Endothelial cell of umbilical vein (primary cell): Measurements from ENCODE around the gene LRFN2. TPM values are rescaled to one million over a fixed set of nuclear protein-coding genes. Genes with fewer than 3 reads are reported as not detected.

Experiments
- BruUV-seq: library from RNA; stranded (reverse); fragments of 400-500 nt; replicated peaks from 2 replicates; lab custom pipeline; 2021; lab: Mats Ljungman, UMichigan
- CTCF ChIA-PET: fragments of 300-600, 350-600 bp; sonication (Branson Sonifier 250); formaldehyde crosslinking; loops from one replicate; lab custom pipeline; 2021; ENCODE audit warnings: antibody characterized with exemption, inconsistent platforms; lab: Charles Lee
- POLR2A ChIA-PET: fragments of 300-600, 350-600 bp; sonication (Branson Sonifier 250); formaldehyde crosslinking; loops from one replicate; lab custom pipeline; 2021; ENCODE audit warnings: antibody characterized with exemption, inconsistent platforms; lab: Charles Lee
- DNase-seq: peaks from one replicate; pipeline ENCODE4 v3.0.0-alpha.2; 2011; ENCODE audit warnings: low read depth, low spot score
- FAIRE-seq: peaks from 2 replicates; lab custom pipeline; 2011; peaks lifted over from hg19 to GRCh38; lab: Jason Lieb, UNC
- H2AFZ ChIP-seq: 2 replicates; pipeline ENCODE4 v1.6.0; 2012; ENCODE audit warnings: low read depth, low read length, control low read depth, inconsistent platforms
- H3K27ac ChIP-seq: 2 replicates; pipeline ENCODE4 v1.5.1; 2011; ENCODE audit warnings: low read depth, mild to moderate bottlenecking, control low read depth, low read length, moderate library complexity; ENCODE audit not compliant: insufficient read depth
- H3K27me3 ChIP-seq, 2 experiments: 2 replicates each; pipeline versions ENCODE4 v1.6.0 to v1.6.1; 2011; ENCODE audit warnings: low read length in 2 of 2, mixed read lengths in 1 of 2; ENCODE audit not compliant: control insufficient read depth in 2 of 2, insufficient read depth in 2 of 2
- H3K36me3 ChIP-seq, 2 experiments: 2 replicates in 1 of 2; 3 replicates in 1 of 2; pipeline ENCODE4 v1.5.1; 2011; ENCODE audit warnings: low read length in 2 of 2, mild to moderate bottlenecking in 1 of 2, moderate library complexity in 1 of 2; ENCODE audit not compliant: control insufficient read depth in 2 of 2, insufficient read depth in 2 of 2; ENCODE audit errors: extremely low read depth in 1 of 2
- H3K4me1 ChIP-seq: 3 replicates; pipeline ENCODE4 v1.5.1; 2011; ENCODE audit warnings: mild to moderate bottlenecking, low read length; ENCODE audit not compliant: control insufficient read depth, insufficient read depth; ENCODE audit errors: extremely low read depth
- H3K4me2 ChIP-seq: 2 replicates; pipeline ENCODE4 v1.6.1; 2011; ENCODE audit warnings: low read length, control low read depth, mixed read lengths; ENCODE audit not compliant: insufficient read depth
- H3K4me3 ChIP-seq, 3 experiments: fragments of 200-600 bp in 1 of 3; sonication (generic), shearing (Covaris generic) in 1 of 3; replicated peaks in 1 of 3; 2 replicates each; pipeline ENCODE4 v1.5.1; 2011 to 2016; ENCODE audit warnings: control low read depth in 3 of 3, low read length in 3 of 3, mild to moderate bottlenecking in 2 of 3, inconsistent platforms in 1 of 3, low read depth in 1 of 3, moderate library complexity in 1 of 3; ENCODE audit not compliant: insufficient read depth in 1 of 3
- H3K79me2 ChIP-seq: 2 replicates; pipeline ENCODE4 v1.6.0; 2012; ENCODE audit warnings: low read length, inconsistent platforms; ENCODE audit not compliant: control insufficient read depth, insufficient read depth
- H3K9ac ChIP-seq: replicated peaks from 2 replicates; pipeline ENCODE3; 2011; ENCODE audit warnings: low read length, control low read depth; ENCODE audit not compliant: insufficient read depth; ENCODE audit errors: extremely low read depth
- H3K9me1 ChIP-seq: replicated peaks from 3 replicates; pipeline ENCODE4 v1.6.0; 2011; ENCODE audit warnings: mild to moderate bottlenecking, low read length; ENCODE audit not compliant: control insufficient read depth, insufficient read depth; ENCODE audit errors: extremely low read depth
- H3K9me3 ChIP-seq: replicated peaks from 2 replicates; pipeline ENCODE4 v1.5.1; 2012; ENCODE audit warnings: low read length, inconsistent platforms; ENCODE audit not compliant: control insufficient read depth, insufficient read depth
- H4K20me1 ChIP-seq: replicated peaks from 2 replicates; pipeline ENCODE3; 2011; ENCODE audit warnings: mild to moderate bottlenecking, low read length; ENCODE audit not compliant: control insufficient read depth, insufficient read depth; ENCODE audit errors: extremely low read depth
- EZH2 ChIP-seq: IDR thresholded peaks from 2 replicates; pipeline ENCODE4 v1.6.1; 2012; ENCODE audit warnings: borderline replicate concordance, low read depth, mild to moderate bottlenecking, moderate library complexity, low read length, inconsistent platforms; ENCODE audit not compliant: severe bottlenecking
- GATA2 ChIP-seq: IDR thresholded peaks from 2 replicates; pipeline ENCODE4 v1.7.0; 2011; ENCODE audit warnings: low read depth, mild to moderate bottlenecking, moderate library complexity, mixed read lengths, low read length; ENCODE audit not compliant: insufficient read length, insufficient read depth
- JUN ChIP-seq: IDR thresholded peaks from 2 replicates; pipeline ENCODE4 v1.6.1; 2011; ENCODE audit warnings: borderline replicate concordance, low read depth; ENCODE audit not compliant: insufficient read length, insufficient read depth
- dilution Hi-C: fragments of 300-500 bp; cut with MboI; formaldehyde crosslinking; loops from one replicate; pipeline ENCODE4 v1.15.0; 2019; ENCODE audit warnings: low sequenced_read_pairs; ENCODE audit not compliant: extremely low pct_ligation_motif_present
- intact Hi-C: fragments of 100-400 bp; cut with micrococcal nuclease; formaldehyde crosslinking; loops from one replicate; pipeline ENCODE4 v1.10.0; 2022
- polyA plus RNA-seq, 4 experiments: library from polyadenylated mRNA; depleted of rRNA in 3 of 4; stranded (reverse) in 3 of 4; unstranded in 1 of 4; fragments of >200 nt; gene quantifications; 2 replicates each; pipeline versions ENCODE4 v1.2.1 to v1.2.3, GENCODE V29; 2011 to 2012; ENCODE audit warnings: missing spikeins in 1 of 4
- total RNA-seq: library from RNA; stranded (reverse); gene quantifications from 2 replicates; pipeline ENCODE4 v1.2.3, GENCODE V29; 2021
- TF ChIP-seq, protein P1 (sequence below): IDR thresholded peaks from 2 replicates; pipeline ENCODE4 v1.6.1; 2011; ENCODE audit not compliant: insufficient read depth, insufficient read length

LRFN2 gene
- total and polyA plus RNA-seq, 2 donors (not counting 3 experiments of a cell fraction or from before 2014, with no cell fraction given): not detected

DNA sequence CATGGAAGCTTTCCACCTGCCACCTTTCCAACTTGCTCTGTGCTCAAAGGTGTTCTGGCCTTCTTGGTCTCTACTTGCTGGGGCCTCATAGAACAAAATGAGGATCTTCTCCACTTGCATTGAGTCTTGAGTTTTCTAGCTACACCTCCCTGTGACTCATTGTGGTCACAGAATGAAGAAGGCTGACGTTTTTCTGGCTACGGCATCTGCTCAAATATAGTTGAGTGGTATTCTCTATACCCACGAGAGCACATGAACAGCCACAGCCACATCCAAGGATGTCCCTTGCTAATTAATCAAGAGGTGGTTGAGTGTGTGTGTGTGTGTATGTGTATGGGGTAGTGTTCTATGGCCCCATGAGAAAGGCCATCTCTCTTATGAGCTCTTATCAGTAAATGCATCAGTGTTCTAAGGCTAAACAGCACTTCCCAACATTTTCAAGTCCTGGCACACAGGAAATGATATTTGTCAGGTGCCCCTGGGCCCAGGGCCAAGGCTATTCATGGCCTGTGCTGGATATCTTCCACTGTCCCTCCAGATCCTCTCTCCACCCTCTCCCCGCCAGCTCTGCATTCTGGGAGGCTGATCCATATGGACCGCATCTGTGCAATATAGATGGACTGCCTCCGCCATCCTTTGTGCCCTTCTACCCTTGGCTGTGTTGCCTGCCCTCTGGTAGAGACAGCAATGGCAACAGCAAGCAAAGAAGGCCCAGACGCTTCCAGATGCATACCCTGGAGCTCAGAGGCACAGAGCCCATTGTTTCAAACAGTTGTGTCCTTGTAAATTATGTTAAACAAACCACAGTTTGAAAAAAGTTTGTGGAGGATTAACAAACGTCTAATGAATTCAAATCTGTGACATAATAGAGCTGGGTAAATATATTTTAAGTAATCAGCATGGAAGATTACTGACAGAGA, 150.2 kb downstream of the LRFN2 start:
- DNase-seq (no peak), FAIRE-seq (no peak)
- H3K4me3 ChIP-seq: no peak overlapping the region
- POLR2A ChIA-PET: no interaction called here
- H4K20me1 ChIP-seq: no peaks in the 10 kb centered on the region
- H3K4me2 ChIP-seq: no peak overlapping the region
- no peak overlapping the region for H3K9ac ChIP-seq
- no peaks in the 10 kb centered on the region for H3K79me2 ChIP-seq
- H3K36me3 ChIP-seq: no peaks in the 10 kb centered on the region
- H3K27ac ChIP-seq: no peak overlapping the region
- no peaks in the 10 kb centered on the region for H3K4me1 ChIP-seq
- CTCF ChIA-PET: interaction anchor here (1.2 kb wide), 1 partner anchor 409 kb away, joined by 3 read pairs; no protein-coding TSS in a partner anchor
- dilution Hi-C loops (no loop called here), intact Hi-C loops (no loop called here)
- no peaks in the 10 kb centered on the region for H3K9me3 ChIP-seq
- H2AFZ ChIP-seq: no peak overlapping the region
- TF ChIP-seq GATA2 (no peak), EZH2 (no peak), JUN (no peak)
- TF ChIP-seq, protein P1, sequence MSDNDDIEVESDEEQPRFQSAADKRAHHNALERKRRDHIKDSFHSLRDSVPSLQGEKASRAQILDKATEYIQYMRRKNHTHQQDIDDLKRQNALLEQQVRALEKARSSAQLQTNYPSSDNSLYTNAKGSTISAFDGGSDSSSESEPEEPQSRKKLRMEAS: no peak
- BruUV-seq: no TSS peak
- no peaks in the 10 kb centered on the region for H3K27me3 ChIP-seq
- no peaks in the 10 kb centered on the region for H3K9me1 ChIP-seq

DNA sequence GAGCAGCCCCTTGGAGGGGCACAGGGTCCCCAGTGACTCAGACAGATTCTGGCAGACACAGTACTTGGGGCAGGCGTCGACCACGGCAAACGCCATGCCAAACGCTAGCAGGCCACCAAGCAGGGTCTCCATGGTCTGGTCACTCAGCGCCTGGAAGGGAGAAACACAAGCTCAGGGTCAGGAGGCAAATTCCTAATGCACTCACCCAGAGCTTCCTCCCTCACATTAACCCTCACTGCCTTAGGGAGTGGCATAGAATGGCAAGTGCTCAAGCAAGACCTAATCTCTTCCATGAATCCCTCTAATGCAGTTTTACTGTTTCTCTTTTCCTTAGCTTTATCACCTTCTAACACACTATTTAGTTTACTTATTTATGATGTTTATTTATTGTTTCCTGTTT, 154.2 kb downstream of the LRFN2 start:
- H3K9me1 ChIP-seq: no peaks in the 10 kb centered on the region
- H2AFZ ChIP-seq: no peak overlapping the region
- intact Hi-C loops (no loop called here), dilution Hi-C loops (no loop called here)
- CTCF ChIA-PET: no interaction called here
- no peaks in the 10 kb centered on the region for H3K36me3 ChIP-seq
- POLR2A ChIA-PET: no interaction called here
- H3K79me2 ChIP-seq: no peaks in the 10 kb centered on the region
- H3K4me3 ChIP-seq: no peak overlapping the region
- no peak overlapping the region for H3K27ac ChIP-seq
- no peaks in the 10 kb centered on the region for H3K9me3 ChIP-seq
- no peak overlapping the region for H3K9ac ChIP-seq
- FAIRE-seq (no peak), DNase-seq (no peak)
- H3K4me1 ChIP-seq: no peaks in the 10 kb centered on the region
- TF ChIP-seq, protein P1: no peak
- no TSS peak for BruUV-seq
- no peaks in the 10 kb centered on the region for H4K20me1 ChIP-seq
- no peaks in the 10 kb centered on the region for H3K27me3 ChIP-seq
- no peak overlapping the region for H3K4me2 ChIP-seq
